DMS79 treated with DMSO at 0.1 percent for 48 hours (cell line): Measurements from ENCODE around the gene BCAS1.

Experiments
- DNase-seq: peaks from one replicate; lab custom pipeline; 2025; lab: John Stamatoyannopoulos, UW

BCAS1 gene

DNA sequence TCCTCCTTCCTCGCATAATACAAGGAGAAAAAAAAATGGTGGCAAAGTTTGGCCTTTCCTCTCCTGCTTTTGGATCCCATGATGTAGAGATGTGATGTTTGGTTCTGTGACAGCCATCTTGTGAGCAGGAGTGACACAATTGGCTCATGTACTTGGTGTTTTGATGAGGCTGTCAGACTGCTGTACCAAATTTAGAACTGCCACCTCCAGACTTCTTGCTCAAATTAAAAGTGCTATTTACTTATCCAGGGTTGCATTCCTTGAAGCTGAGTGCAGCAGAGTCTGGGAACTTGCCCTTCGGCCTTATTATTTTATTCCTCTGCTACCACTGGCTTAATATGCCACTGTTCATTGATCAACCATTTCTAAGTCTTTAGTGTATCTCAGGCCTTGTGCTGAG is 21.9 kb downstream of the BCAS1 start:
- no peak for DNase-seq

DNA sequence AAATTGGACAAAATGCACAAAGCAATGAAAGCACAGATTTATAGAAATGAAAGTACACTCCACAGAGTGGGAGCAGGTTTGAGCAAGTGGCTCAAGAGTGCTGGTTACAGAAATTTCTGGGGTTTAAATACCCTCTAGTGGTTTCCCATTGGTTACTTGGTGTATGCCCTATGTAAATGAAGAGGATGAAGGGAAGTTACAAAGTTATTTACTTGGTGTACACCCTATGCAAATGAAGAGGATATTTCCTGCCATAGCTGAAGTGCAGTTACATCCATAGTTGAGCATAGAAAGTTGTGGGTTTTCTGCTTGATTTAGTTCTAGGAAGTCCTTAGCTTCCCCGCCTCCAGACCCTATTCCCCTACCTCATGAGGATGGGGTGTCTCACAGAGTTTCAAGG is 22.7 kb downstream of the BCAS1 start:
- DNase-seq: no peak

DNA sequence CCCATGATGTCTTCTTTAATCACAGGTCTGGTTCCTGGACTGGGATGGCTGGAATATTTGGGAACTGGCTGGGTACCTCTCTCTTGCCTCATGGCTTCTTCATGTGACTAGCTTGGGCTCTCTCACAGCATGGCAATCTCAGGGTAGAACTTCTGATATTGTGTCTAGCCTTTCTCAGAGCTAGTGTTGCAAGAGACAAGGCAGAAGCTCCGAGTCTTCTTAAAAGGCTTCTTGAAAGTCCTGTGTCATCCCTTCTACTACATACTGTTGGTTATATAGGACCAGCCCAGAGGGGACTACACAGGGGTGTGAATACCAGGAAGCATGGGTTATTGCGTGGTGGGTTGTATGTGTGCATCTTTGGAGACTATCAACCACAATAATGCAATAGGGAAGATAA is 23.3 kb downstream of the BCAS1 start:
- no peak for DNase-seq

DNA sequence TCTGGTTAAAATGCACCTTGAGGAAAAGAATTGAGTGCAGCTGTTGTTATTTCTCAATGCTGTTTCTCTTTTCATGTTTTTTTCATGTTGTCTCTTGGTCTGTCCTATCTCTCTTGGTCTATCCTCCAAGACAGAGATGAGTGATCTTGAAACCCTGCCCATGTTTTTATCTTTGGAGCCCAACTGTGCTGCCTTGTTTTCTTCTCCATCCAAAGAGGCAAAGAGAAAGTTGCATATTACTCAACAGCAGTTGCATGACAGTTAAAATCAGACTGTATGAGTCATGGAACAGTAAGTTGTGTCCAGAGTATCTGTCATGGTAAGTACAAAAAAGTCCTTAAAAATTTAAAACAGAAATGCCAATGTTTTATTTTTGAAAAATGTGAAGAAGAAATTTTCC is 26.2 kb downstream of the BCAS1 start:
- no peak for DNase-seq

DNA sequence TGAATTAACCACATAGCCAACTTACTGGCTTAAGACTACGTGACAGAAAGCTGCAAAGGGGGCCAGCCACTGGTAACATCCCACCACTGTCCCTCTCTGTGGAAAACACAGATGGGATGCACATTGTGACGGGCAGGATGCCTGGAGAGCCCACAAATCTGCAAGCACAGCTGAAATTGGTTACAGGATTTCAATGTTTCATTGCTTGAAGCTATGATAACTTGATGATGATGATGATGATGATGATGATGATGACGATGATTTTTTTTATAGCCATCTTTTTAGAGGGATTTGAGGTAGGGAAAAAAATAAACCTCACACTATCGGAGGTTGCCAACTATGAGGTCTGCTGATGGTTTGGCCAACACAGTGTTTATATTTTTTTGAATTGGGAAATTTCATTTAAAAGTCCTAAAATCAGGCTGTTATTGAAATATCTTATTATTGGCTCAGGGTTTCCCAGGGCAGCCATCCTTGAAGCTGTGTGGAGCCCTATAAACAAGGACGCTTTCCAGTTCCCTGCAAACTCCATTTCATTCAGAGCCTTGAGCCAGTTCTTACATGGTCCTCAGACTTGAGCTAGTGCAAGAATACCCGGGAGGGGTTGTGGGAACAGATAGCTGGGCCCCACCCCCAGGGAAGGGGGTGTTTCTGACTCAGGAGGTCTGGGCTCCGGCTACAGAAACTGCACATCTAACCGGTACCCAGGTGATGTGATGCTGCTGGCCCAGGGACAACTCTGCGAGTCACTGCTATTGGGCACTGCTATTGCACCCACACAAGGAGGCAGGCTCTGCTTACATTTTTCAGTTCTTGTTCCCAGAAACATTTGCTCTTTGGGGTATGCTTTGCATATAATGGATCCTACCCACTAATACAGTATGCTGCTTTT is 27.1 kb downstream of the BCAS1 start:
- no peak for DNase-seq

DNA sequence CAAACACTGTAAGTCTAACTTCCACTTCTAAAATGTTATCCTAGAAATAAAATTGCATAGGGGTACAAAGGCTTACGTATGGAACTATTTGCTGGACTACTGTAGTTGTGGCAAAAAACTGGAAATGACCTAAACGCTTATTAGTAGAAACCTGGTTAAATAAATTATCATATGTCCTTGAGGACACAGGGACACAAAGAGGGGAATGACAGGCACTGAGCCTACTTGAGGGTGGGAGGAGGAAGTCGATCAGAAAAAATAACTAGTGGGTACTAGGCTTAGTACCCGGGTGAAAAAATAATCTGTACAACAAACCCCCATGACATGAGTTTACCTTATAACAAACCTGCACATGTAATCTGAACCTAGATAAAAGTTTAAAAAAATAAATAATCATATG is 28.4 kb downstream of the BCAS1 start:
- DNase-seq: no peak

DNA sequence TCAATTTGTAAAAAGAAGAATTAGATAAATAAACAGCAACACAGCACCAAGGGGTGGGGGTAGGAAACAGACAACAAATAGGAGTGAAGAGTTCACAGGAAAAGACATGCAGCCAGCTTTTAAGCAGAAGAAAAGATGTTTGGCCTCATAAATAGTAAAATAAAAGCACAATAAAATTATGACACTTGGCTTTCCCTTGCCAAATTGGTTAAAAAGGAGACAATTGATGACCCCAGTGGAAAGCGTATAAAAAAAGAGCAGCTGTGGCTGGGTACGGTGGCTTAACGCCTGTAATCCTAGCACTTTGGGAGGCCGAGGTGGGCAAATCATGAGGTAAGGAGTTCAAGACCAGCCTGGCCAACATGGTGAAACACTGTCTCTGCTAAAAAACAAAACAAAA is 29.1 kb downstream of the BCAS1 start:
- DNase-seq: no peak

DNA sequence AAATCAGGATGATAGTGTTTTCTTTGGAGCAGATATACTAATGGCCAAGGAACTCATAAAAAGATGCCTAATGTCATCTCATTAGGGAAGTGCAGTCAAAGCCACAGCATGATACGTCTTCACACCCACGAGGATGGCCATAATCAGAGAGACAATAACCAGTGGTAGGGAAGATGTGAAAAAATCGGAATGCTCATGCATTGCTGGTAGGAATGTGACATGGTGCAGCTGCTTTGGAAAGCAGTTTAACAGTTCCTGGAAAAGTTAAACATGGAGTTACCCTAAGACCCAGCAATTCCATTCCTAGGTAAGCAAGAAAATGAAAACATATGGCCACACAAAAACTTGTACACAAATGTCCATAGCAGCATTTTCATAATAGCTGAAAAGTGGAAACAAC is 29.9 kb downstream of the BCAS1 start:
- DNase-seq: no peak

DNA sequence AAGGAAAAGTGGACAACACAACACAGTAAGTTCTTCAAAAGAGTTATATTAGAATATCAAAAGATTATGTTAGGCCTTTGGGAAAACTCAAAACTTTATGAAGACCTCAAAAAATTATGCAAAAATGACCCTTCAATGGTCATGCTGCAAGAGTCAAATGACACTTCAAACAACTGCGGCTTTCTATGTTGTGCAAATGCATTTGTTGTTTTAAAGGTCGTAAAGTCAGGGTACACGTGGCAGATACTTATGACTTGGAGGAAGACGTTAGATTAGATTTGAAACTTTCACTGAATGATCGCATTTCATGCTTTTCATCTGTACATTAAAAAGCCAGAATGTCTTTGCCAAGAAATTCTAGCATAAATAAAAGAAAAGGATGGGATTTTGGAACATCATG is 31.4 kb downstream of the BCAS1 start:
- DNase-seq: no peak

DNA sequence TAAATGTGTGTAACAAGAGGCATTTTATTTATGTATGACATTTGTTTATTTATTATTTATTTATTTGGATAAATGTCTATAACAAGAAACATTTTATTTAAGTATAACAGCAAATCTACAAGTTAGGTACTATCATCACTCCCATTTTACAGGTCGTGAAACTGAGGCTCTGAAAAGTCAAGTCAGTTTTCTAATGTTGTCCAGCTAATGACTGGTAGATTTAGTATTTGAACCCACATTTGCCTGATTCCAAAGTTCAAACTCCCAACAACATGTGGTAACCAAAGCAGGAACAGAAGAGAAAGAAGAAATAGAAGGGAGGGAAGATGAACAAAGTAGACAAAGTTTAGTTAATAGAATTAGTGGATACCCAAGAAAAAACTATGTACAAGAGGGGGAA is 32.9 kb downstream of the BCAS1 start:
- DNase-seq: no peak

DNA sequence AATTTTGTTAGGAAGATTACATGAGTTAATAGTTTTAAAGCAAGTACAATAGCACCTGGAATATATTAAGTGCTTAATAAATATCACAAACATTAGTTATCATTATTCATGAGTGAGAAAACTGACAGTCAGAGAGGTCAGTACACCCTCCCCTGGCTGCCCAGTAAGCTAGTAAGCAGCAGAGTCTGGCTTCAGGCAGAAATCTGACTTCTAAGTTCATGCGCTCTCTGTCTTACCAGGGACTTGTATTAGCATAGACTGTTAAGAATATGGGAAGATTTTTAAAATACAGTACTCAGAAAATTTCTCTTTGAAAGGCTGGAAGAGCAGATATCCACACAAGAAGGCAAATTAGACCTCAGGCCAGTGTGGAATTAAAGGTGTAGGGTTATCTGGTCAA is 40.8 kb downstream of the BCAS1 start:
- DNase-seq: no peak

DNA sequence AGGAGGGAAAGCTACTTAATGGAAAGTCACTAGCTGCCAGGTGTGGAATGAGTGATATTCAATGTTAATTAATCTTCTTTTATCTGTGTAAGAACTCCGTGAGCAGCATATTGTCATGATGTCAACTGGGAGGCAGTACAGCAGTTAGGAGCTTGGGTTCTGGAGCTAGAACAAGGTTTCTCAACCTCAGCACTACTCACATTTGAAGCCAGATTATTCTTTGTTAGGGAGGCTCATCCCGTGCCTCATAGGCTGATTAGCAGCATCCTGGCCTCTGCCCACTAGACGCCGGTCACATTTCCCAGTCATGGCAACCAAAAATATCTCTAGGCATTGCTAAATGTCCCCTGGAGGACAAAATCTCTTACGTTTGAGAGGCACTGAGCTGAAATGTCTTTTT is 41.2 kb downstream of the BCAS1 start:
- no peak for DNase-seq

DNA sequence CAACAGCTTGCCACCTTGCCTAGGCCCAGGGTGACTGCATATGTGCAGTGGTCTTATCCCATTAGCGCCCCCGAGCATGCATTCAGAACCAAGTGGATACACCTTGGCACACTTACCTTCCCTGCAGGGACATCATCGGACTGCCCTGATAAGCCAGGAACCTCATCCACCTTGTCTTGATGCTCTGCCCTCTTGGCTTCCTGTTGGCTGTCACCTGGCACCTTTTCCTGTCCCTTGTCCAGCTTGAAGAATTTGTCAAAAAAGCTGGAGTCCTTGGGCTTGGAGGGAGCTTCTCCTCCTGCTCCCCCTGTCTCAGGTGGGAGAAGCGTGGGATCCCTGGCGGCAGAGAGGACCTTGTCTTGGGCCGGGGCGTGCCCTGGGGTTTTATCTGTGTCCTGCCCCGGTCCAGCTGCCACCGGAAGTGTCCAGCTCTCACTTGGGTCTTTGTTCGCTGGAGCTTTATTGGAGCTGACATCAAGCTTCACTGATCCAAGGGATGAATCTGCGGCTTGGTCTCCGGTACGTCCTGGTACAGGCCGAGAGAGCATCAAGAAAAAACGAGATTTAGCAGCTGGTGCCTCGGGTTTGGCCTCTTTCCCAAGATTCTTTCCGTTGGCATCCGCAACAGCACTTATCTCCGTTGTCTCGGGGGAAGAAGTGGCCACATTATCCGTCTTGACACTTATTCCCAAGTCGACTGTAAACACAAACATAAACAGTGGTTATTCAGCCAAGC is 42.0 kb downstream of the BCAS1 start:
- DNase-seq: no peak

DNA sequence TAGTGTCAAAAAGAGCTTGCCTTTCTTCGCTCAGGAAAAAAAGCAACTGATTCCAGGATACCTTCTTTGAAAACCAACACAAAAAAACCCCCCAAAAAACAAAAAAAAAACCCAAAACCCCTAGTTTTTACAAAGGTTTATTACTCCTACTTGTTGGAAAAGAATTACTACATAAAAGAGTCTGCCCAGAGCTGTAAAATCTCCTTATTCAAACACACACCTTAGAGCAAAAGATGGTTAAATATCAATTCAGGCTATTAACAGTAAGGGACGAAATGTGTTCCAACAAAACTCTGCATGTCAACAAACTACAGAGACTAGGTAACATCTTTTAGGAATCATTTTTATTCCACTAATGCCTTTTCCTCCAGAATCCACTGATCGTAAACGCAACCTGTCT is 42.7 kb downstream of the BCAS1 start:
- no peak for DNase-seq

DNA sequence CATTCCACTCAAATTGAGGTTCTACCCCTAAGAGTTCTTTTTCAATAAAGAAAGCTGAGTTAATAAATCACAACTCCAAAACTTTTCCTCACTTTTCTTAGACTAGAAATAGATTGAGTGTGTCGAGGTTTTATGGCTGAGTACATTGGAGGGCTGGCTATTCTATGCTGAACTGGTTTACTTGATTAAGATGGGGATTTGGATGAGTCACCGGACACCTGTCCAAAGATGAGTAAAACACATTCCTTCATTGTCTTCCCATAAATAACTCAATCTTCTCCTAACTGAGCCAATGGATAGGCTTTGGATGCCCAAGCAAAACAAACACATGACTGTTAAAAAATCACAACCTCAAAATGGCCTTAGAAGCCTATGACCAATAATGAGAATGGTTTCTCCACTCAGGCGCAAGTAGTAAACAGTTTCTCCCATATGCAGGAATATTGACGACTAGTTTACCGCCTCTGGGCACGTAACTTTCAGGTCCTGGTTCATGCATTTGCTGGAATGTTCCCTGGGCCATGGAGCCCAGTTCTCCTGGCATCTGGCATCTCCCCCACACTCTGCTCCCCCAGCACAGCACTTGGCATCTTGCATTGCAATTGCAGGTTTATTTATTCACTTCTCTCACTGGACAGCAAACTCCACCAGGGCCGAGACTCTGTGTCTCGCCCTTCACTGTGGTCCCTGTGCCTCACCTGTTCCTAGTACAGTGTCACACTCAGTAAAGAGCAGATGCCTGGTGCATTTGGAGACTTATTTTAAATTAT is 43.9 kb downstream of the BCAS1 start:
- no peak for DNase-seq

DNA sequence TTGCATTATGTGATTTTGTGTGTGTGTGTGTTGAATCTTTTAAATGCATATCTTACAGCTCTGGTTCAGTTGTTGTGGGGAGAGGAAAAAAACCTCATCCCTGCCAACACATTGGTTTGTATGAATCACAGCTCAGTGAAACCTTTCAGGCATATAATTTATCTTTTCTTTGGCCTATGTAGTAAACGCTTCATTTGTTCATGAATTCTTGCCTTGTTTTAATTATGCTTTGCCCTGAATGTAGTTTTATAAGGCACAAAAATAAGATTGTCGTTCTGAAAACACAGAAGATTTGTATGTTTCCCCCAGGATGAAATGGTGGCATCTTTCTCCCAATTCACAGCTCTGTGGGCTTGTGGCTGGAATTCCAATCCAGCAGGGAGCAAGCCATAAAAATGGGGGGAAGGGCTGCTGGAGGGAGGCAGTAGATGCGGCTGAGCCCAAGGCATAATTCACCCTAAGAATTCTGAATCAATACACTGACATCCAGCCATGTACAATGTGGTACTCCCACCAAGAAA is 45.1 kb downstream of the BCAS1 start:
- no peak for DNase-seq

DNA sequence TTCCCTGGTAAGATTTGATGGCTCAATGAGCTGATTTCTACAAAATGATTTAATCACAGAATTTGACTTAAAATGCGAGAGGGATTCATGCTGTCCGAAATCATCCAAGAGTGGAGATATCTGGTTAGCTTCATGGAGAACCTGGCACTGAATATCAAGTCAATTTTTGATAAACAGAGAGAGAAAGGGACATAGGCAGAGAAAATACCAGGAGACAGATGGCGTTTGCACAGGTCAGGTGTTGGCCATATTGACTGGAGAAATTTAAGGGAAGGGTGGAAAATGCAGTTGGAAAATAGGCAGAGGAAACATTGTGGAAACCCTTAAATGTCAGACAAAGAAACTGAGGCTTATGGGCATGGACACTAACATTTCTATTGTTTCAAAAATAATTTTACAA is 47.0 kb downstream of the BCAS1 start:
- DNase-seq: no peak

DNA sequence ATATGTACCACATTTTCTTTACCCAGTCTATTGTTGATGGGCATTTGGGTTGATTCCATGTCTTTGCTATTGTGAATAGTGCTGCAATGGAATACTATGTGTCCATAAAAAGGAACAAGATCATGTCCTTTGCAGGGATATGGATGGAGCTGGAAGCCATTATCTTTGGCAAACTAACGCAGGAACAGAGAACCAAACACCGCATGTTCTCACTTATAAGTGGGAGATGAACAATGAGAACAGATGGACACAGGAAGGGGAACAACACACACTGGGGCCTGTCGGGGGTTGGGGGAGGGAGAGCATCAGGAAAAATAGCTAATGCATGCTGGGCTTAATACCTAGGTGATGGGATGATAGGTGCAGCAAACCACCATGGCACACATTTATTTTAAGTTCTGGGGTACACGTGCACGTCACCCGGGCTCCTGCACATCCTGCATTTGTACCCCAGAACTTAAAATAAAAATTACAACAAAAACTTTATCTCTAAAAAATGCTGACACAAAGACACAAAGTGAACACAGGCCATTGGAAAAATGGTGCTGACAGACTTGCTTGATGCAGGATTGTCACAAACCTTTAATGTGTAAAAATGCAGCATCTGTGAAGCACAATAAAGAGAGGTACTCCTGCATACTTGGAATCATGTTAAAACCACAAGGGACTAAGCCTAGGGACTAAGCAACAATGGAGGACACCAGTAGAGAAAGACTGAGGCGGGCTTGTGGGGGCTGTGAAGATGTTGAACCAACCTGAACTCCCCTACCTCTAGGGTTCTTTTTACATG is 48.8 kb downstream of the BCAS1 start:
- DNase-seq: no peak

DNA sequence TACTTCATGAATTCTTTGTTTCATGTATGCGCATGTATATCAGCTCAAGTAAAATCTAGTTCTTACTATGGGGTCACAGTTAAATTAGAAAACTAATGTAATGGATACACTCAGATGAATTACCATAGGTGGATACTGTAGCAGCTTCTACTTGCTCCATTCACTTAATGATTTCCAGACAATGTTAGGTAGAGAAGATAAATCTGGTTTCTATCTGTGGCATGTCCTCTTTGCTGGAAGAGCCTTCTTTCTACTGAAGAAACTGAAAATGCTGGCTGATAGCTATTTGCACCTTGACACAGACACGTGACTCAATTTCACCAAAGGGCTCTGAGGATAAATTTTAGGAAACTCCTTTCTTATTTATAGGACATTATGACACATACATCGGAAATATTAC is 49.5 kb downstream of the BCAS1 start:
- no peak for DNase-seq

DNA sequence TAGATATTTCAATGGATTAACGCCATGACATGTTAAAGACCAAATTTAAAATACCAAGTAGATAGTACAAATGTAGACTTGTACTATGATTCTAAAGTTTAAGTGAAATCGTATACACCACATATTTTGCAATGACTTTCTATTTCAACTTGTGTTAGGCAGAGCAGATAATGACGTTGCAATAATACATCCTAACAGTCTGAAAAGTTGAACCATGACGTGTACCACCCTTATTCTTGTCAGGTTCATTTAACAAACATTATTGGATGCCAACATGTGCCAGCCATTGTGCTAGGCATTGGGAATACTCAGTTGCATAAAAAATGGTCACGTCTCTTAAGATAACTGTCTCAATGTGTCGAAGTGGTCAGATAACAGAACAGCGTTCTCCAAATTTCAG is 50.0 kb downstream of the BCAS1 start:
- DNase-seq: no peak

DNA sequence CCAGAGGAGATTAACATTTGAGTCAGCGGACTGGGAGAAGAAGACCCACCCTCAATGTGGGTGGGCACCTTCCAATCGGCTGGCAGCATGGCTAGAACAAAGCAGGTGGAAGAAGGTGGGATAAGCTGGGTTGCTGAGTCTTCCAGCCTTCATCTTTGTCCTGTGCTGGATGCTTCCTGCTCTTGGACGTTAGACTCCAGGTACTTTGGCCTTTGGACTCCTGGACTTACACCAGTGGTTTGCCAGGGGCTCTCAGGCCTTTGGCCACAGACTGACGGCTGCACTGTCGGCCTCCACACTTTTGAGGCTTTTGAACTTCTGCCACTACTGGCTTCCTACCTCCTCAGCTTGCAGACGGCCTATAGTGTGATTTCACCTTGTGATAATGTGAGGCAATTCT is 50.8 kb downstream of the BCAS1 start:
- DNase-seq: no peak

DNA sequence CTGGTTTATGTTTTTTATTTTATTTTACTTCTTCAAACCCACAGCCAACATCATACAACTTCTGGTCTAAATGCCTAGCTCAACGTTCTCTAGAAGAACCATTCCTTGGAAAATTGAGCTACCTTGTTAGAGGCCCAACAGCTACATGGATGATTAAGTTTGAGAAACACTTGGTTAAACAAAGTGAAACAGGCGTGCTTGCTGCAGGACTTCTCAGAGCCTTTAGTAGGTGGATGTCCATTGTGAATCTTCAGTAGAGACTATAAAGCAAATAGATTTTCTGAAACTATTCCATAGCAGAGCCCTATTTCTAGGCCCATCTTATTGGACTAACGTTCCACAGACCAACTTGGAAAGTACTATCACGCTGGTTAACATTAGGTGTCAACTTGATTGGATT is 51.3 kb downstream of the BCAS1 start:
- no peak for DNase-seq
